Spinal cord (tissue), 10 donors: ENCODE measurements around the gene KIZ. TPM values are rescaled to one million over a fixed set of nuclear protein-coding genes. Genes with fewer than 3 reads are reported as not detected.

ENCODE experiments used
- DNase-seq, 6 donors: peaks; one replicate each; pipeline versions ENCODE4 v3.0.0 to v3.0.0-alpha.2; 2013 to 2015; ENCODE audit warnings: low spot score in 6 of 6, low read depth in 4 of 6
- H3K27ac ChIP-seq: one replicate; pipeline ENCODE4 v1.5.1; 2013; ENCODE audit warnings: low read depth, low read length, control low read depth
- H3K27me3 ChIP-seq: one replicate; pipeline ENCODE4 v1.6.1; 2013; ENCODE audit warnings: low read length; ENCODE audit not compliant: control insufficient read depth, insufficient read depth
- H3K36me3 ChIP-seq: one replicate; pipeline ENCODE4 v1.6.1; 2013; ENCODE audit warnings: low read length; ENCODE audit not compliant: control insufficient read depth, insufficient read depth
- H3K4me1 ChIP-seq: one replicate; pipeline ENCODE4 v1.6.1; 2013; ENCODE audit warnings: low read length; ENCODE audit not compliant: control insufficient read depth, insufficient read depth
- H3K4me3 ChIP-seq: one replicate; pipeline ENCODE4 v1.5.1; 2013; ENCODE audit warnings: low read depth, low read length, control low read depth
- H3K9me3 ChIP-seq: one replicate; pipeline ENCODE4 v1.6.1; 2013; ENCODE audit warnings: low read length; ENCODE audit not compliant: control insufficient read depth, insufficient read depth
- WGBS: methylation state at CpG from one replicate; pipeline ENCODE4 v1.1.5; 2013; ENCODE audit warnings: missing lambda C conversion rate; ENCODE audit not compliant: insufficient coverage; 5-methylcytosine and 5-hydroxymethylcytosine counted together
- polyA plus RNA-seq, 2 donors: library from polyadenylated mRNA; unstranded; fragments of 120-200 nt; gene quantifications; one replicate each; pipeline ENCODE4 v1.2.1, GENCODE V29; 2013; ENCODE audit not compliant: insufficient read length in 2 of 2
- total RNA-seq, 2 donors: library from RNA; depleted of rRNA in 1 of 2; stranded (reverse); fragments of 120-200 nt in 1 of 2; fragments of >200 nt in 1 of 2; gene quantifications; one replicate each; pipeline versions ENCODE4 v1.2.3 to v1.2.4, GENCODE V29; 2013 to 2014
- donor health status: healthy.

KIZ gene
- total and polyA plus RNA-seq, 4 donors = 27.5 to 38.0 (median 32.1) TPM

DNA sequence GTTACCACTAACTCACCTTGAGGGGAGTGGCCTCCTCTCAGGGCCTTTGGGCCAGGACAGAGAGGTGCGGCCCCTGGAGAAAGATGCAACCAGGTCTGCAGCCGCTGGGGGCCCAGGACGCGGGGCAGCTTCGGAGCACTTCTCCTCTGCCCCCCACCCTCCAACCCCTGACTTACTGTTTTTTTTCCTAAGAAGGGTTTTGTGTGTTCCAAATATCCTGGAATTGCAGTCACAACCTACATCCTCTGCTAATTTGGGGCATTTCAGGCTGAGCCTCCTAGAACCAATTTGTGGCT, 21.5 kb upstream of the KIZ start:
- peaks cover 45% of the 10 kb centered on the region for H3K4me1 ChIP-seq
- peak in 1 of 6 donors; percentile 14 for DNase-seq
- H3K27ac ChIP-seq = peak overlapping the region; percentile 49
- H3K36me3 ChIP-seq = peaks cover 2% of the 10 kb centered on the region
- peaks cover 94% of the 10 kb centered on the region for H3K27me3 ChIP-seq
- H3K9me3 ChIP-seq = no peaks in the 10 kb centered on the region
- 0% methylated on average over 1 of the region's 5 CpGs for WGBS
- H3K4me3 ChIP-seq = peak overlapping the region; percentile 7

DNA sequence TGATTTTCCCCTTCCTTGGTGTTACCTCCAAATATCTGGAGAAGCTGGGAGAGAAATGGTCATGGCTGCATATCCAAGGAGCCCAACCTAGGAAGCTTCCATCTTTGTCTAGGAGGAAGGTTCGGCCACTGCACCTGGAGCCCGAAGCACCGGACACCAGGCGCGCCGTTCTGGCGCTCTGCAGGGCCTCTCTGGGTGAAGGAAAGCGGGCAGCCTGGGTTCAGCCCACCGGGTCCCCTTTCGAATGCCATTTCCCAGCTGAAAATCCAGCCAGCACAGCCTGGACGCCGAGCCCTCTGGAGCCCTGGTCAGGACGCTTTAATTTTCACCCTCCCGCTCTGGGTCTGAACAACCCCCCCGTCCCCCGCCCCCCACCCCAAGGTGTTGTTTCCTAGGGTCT, 21.0 kb upstream of the KIZ start:
- H3K4me1 ChIP-seq = peaks cover 45% of the 10 kb centered on the region
- peak in 2 of 6 donors; percentile 13 to 28 for DNase-seq
- peak overlapping the region; percentile 39 for H3K4me3 ChIP-seq
- H3K36me3 ChIP-seq = peaks cover 2% of the 10 kb centered on the region
- peaks cover 89% of the 10 kb centered on the region for H3K27me3 ChIP-seq
- WGBS = 6% methylated on average over 12 of the region's 16 CpGs
- peak overlapping the region; percentile 49 for H3K27ac ChIP-seq
- no peaks in the 10 kb centered on the region for H3K9me3 ChIP-seq

DNA sequence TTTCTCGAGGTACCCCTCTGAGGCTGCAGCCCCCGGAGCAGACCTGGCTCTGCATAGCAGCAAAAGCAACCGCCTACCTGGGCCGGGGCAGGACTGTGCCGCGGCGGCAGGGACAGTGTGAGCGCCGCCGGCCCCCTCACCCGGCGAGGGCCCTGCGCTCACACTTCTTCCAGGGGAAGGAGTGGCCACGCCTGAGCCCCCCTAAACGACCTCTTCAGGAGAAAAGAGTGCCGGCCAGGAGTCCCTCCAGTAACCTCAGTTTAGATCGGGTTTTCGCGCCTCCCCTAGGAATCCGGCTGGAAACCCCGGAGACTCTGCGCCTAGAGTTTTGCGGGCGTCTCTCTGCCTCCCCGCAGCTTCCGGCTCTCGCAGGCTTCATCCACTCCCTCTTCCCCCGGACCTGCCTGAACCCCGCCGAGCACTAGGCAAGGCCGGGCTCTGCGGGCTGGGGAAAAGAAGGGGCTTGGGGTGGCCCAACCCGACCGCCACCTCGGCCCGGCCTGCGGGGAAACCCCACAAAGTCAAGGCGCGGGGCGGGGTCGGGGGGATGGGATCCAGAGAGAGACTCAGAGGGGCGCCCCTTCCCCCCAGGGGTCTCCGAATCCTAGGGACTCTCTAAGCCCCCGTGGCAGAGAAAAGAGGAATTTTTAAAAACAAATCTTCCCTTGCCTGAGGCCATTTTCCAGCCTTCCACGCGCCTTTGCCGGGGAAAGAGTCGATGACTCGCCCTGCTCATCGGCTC, 20.3 kb upstream of the KIZ start:
- no peaks in the 10 kb centered on the region for H3K9me3 ChIP-seq
- under 1% methylated on average over 50 of the region's 50 CpGs for WGBS
- peak in 2 of 6 donors; percentile 40 to 42 for DNase-seq
- peak overlapping the region; percentile 39 for H3K4me3 ChIP-seq
- H3K36me3 ChIP-seq = peaks cover 2% of the 10 kb centered on the region
- peaks cover 39% of the 10 kb centered on the region for H3K4me1 ChIP-seq
- H3K27me3 ChIP-seq = peaks cover 82% of the 10 kb centered on the region
- peak overlapping the region; percentile 59 for H3K27ac ChIP-seq

DNA sequence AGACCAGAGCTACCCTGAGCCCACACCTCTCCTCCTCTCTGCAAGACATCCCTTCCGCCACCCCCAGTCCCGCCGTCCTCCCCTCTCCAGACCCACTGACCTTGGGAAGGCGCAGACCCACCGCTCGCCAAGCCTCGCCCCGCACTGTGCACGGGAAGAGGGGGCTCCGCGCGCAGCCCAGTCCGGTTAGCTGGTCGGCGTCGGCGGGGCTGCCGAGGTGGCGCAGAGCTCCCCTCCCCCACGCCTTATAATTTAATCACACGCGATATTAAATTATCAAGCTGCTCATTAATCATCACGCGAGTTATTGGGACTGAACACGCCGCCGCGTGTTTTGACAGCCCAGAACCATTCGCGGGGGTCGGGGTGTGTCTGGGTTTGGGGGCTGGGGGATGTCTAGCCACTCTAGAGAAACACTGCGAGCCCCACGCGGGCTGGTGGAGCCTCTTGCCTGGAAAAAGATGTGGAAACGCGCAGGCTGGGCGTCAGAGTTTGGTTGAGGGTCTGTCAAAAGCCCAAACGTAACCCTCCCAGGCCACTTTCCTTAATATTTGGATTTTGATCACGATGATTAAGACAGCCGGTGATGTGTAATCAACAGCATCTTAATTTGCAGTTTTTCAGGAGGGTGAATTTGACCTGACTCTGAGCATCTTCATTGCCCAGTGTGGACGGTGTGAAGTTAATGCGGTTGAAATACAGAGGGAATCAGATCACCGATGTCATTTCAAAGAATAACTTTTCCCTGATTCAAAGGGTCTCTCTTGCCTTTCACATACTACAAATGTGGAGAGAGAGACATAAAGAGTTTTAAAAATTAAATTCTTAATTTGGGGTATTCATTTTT, 19.5 kb upstream of the KIZ start, which contains the start of gene LINC00237:
Gene LINC00237, minus strand, starts transcription at position 188 of the 847 bp plus-strand sequence.
- Histone ChIP-seq H3K4me3 (peak within 1 kb of the TSS; percentile 39), H3K27ac (peak within 1 kb of the TSS; percentile 59), H3K27me3 (peaks cover 75% of the 10 kb centered on the region), H3K9me3 (no peaks in the 10 kb centered on the region), H3K4me1 (peaks cover 31% of the 10 kb centered on the region), H3K36me3 (peaks cover 2% of the 10 kb centered on the region)
- peak in 2 of 6 donors; percentile 40 to 60 for DNase-seq
- under 1% methylated on average over 19 of the region's 43 CpGs for WGBS

DNA sequence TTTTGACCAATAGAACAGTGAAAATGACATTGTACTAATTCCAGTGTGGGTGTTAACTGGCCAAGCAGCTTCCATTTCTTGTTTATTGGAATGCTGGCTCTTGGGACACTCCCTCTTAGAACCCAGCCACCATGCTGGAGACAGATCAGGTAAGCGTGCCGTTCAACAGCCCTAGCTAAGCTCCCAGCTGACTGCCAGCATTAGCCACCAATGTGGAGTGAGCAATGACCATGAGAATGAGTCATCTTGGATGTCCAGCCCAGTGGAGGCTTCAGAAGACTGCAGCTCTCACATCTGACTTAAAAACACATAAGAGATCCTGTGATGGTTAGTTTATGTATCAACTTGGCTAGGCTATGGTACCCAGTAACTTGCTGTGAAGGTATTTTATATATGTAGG, 16.7 kb upstream of the KIZ start:
- DNase-seq = no peak
- H3K4me3 ChIP-seq = no peak overlapping the region
- 93% methylated on average over 2 of the region's 2 CpGs for WGBS
- H3K27me3 ChIP-seq = peaks cover 47% of the 10 kb centered on the region
- H3K9me3 ChIP-seq = no peaks in the 10 kb centered on the region
- H3K27ac ChIP-seq = no peak overlapping the region
- H3K36me3 ChIP-seq = no peaks in the 10 kb centered on the region
- peaks cover 12% of the 10 kb centered on the region for H3K4me1 ChIP-seq

DNA sequence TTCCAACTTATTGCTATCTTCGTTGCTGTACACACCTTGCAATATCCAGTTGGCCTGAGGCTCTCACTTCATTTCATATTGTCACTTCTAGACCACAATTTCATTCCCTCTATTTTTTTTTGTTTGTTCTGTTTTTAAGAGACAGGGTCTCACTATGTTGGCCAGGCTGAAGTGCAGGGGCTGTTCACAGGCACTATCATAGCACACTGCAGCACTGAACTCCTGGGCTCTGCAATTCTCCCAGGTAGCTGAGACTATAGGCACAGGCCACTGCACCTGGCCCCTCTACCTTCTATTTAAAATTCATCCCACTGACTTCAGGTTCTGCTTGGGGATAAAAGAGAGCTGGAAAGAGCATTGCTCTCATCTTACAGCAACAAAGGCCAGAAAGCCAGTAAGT, 15.1 kb upstream of the KIZ start:
- Histone ChIP-seq H3K27me3 (peaks cover 30% of the 10 kb centered on the region), H3K4me1 (peaks cover 5% of the 10 kb centered on the region), H3K9me3 (no peaks in the 10 kb centered on the region), H3K4me3 (no peak overlapping the region), H3K27ac (no peak overlapping the region), H3K36me3 (no peaks in the 10 kb centered on the region)
- WGBS = no CpG with 5 or more reads among the region's 1 CpG
- DNase-seq = no peak

DNA sequence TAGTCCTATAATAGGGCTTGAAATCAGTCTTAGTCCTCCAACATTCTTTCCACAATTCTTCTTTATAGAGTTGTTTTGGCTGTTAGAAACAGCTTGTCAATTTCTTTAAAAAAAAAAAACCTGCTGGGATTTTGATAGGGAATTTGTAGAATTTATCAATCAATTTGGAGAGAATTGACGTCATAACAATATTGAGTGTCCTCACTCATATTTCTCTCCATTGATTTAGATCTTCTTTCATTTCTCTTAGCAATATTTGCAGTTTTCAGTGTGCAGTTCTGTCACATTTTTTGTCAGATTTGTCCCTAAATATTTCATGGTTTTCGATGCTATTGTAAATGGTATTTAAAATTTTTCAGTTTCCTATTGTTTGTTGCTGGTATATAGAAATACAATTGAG, 14.5 kb upstream of the KIZ start:
- Histone ChIP-seq H3K27ac (no peak overlapping the region), H3K4me1 (no peaks in the 10 kb centered on the region), H3K27me3 (peaks cover 24% of the 10 kb centered on the region), H3K9me3 (no peaks in the 10 kb centered on the region), H3K36me3 (no peaks in the 10 kb centered on the region), H3K4me3 (no peak overlapping the region)
- WGBS = no CpG with 5 or more reads among the region's 2 CpGs
- DNase-seq = no peak

DNA sequence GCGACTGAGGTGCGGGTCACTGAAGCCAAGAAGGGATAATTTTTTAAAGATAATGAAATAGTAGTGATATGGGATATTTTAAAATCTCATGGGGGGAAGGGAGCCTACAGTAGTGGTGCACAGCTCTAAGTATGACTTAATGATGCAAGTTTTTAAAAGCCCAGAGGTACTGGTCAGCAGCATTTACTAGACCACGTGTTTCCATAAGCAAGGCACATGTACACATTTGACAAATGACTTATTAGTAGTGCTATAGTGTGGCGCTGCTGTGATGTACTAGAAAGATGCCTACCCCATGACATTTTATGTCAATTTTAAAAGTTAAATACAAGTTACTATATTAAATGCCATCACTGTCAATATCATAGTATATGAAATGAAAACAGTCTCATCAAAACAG, 12.2 kb upstream of the KIZ start:
- Histone ChIP-seq H3K36me3 (no peaks in the 10 kb centered on the region), H3K4me1 (no peaks in the 10 kb centered on the region), H3K27ac (no peak overlapping the region), H3K4me3 (no peak overlapping the region), H3K9me3 (no peaks in the 10 kb centered on the region), H3K27me3 (peaks cover 6% of the 10 kb centered on the region)
- DNase-seq = no peak
- WGBS = 86% methylated on average over 2 of the region's 4 CpGs

DNA sequence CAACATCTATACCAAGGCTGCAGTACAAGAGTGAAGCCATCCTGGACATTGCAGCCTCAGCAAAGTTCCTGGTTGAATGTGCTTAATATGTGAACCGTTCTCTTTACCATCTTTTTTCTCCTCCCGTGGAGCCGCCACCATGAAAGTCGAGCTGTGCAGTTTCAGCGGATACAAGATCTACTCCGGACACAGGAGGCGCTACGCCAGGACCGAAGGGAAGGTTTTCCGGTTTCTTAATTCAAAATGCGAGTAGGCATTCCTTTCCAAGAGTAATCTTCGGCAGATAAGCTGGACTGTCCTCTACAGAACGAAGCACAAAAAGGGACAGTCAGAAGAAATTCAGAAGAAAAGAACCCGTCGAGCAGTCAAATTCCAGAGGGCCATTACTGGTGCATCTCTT, 11.3 kb upstream of the KIZ start:
- Histone ChIP-seq H3K9me3 (no peaks in the 10 kb centered on the region), H3K27ac (no peak overlapping the region), H3K36me3 (no peaks in the 10 kb centered on the region), H3K4me1 (no peaks in the 10 kb centered on the region), H3K27me3 (no peaks in the 10 kb centered on the region), H3K4me3 (no peak overlapping the region)
- no peak for DNase-seq
- 96% methylated on average over 11 of the region's 15 CpGs for WGBS
